Neural cell (in vitro differentiated cells): ENCODE measurements around the gene CLEC4C. TPM values are rescaled to one million over a fixed set of nuclear protein-coding genes. Genes with fewer than 3 reads are reported as not detected.
"Not testable (repeated sequence)": the region's sequence is repeated elsewhere in the genome, so short reads cannot be mapped to it uniquely, and the experiment has no call there.

Source experiments
- H2AFZ ChIP-seq: fragments of 200-600, 300-800 bp; sonication (generic), shearing (Covaris generic); 2 replicates; pipeline ENCODE4 v1.6.0; 2014; ENCODE audit warnings: low read depth, mild to moderate bottlenecking, antibody characterized with exemption, low read length, moderate library complexity
- H3F3A ChIP-seq: fragments of 200-600 bp; shearing (Covaris generic); 2 replicates; pipeline ENCODE4 v1.6.1; 2016; ENCODE audit warnings: mild to moderate bottlenecking, moderate library complexity, mixed read lengths, antibody characterized with exemption, low read length; ENCODE audit not compliant: insufficient read depth, poor library complexity, severe bottlenecking
- H3K27ac ChIP-seq: fragments of 200-600, 300-800 bp; sonication (generic), shearing (Covaris generic); 2 replicates; pipeline ENCODE4 v1.5.1; 2014; ENCODE audit warnings: mild to moderate bottlenecking, low read length, moderate library complexity
- H3K27me3 ChIP-seq: fragments of 300-800, 200-600 bp; sonication (generic), shearing (Covaris generic); 2 replicates; pipeline ENCODE4 v1.6.0; 2014; ENCODE audit warnings: mild to moderate bottlenecking, low read depth, low read length, moderate library complexity; ENCODE audit not compliant: insufficient read depth
- H3K36me3 ChIP-seq: fragments of 300-800, 200-600 bp; sonication (generic), shearing (Covaris generic); 2 replicates; pipeline ENCODE4 v1.5.1; 2014; ENCODE audit warnings: mild to moderate bottlenecking, antibody characterized with exemption, low read length, moderate library complexity; ENCODE audit not compliant: insufficient read depth
- H3K4me2 ChIP-seq: fragments of 300-800, 200-600 bp; sonication (generic), shearing (Covaris generic); 2 replicates; pipeline ENCODE4 v1.6.0; 2014; ENCODE audit warnings: mild to moderate bottlenecking, low read length
- H3K4me3 ChIP-seq: fragments of 300-800, 200-600 bp; sonication (generic), shearing (Covaris generic); 2 replicates; pipeline ENCODE4 v1.5.1; 2014; ENCODE audit warnings: mild to moderate bottlenecking, low read length, moderate library complexity
- H3K79me2 ChIP-seq: fragments of 200-600 bp; shearing (Covaris generic); replicated peaks from 2 replicates; pipeline ENCODE4 v1.6.0; 2014; ENCODE audit warnings: mild to moderate bottlenecking, low read length, moderate library complexity; ENCODE audit not compliant: insufficient read depth
- H3K9ac ChIP-seq: fragments of 300-800, 200-600 bp; sonication (generic), shearing (Covaris generic); 2 replicates; pipeline ENCODE4 v1.6.1; 2016; ENCODE audit warnings: mild to moderate bottlenecking, low read length, mixed read lengths
- H3K9me2 ChIP-seq: fragments of 200-600 bp; shearing (Covaris generic); 2 replicates; pipeline ENCODE4 v1.6.1; 2016; ENCODE audit warnings: mild to moderate bottlenecking, low read length, mixed read lengths; ENCODE audit not compliant: insufficient read depth
- H3K9me3 ChIP-seq: fragments of 200-600, 300-800 bp; sonication (generic), shearing (Covaris generic); 2 replicates; pipeline ENCODE4 v1.6.1; 2016; ENCODE audit warnings: mild to moderate bottlenecking, mixed run types, low read length, moderate library complexity, mixed read lengths
- H4K20me1 ChIP-seq: fragments of 200-600 bp; shearing (Covaris generic); 2 replicates; pipeline ENCODE4 v1.6.1; 2016; ENCODE audit warnings: mild to moderate bottlenecking, mixed run types; ENCODE audit not compliant: insufficient read depth
- EP300 ChIP-seq: fragments of 450-650 bp; conservative IDR thresholded peaks from 2 replicates; pipeline ENCODE4 v1.6.1; 2014; ENCODE audit warnings: antibody characterized with exemption, mild to moderate bottlenecking, moderate library complexity; ENCODE audit not compliant: poor library complexity, severe bottlenecking
- EZH2 ChIP-seq: fragments of 200-600, 300-800 bp; shearing (Covaris generic), sonication (generic); IDR thresholded peaks from 2 replicates; pipeline ENCODE4 v1.6.1; 2014; ENCODE audit warnings: antibody characterized with exemption, low read length, borderline replicate concordance, mild to moderate bottlenecking; ENCODE audit not compliant: insufficient read depth, poor library complexity, severe bottlenecking
- MXI1 ChIP-seq: fragments of 450-650 bp; conservative IDR thresholded peaks from 2 replicates; pipeline ENCODE4 v1.6.1; 2014; ENCODE audit warnings: antibody characterized with exemption, mild to moderate bottlenecking; ENCODE audit not compliant: poor library complexity, severe bottlenecking
- POLR2AphosphoS5 ChIP-seq: IDR thresholded peaks from 2 replicates; pipeline ENCODE4 v1.6.1; 2012
- RAD21 ChIP-seq: fragments of 450-650 bp; conservative IDR thresholded peaks from 2 replicates; pipeline ENCODE4 v1.6.1; 2014; ENCODE audit warnings: antibody characterized with exemption, mild to moderate bottlenecking, moderate library complexity
- SMC3 ChIP-seq: fragments of 450-650 bp; conservative IDR thresholded peaks from 2 replicates; pipeline ENCODE4 v1.6.1; 2014; ENCODE audit warnings: antibody characterized with exemption, mild to moderate bottlenecking, moderate library complexity; ENCODE audit not compliant: poor library complexity
- TAF1 ChIP-seq: IDR thresholded peaks from 2 replicates; pipeline ENCODE4 v1.6.1; 2012; ENCODE audit warnings: low read depth
- polyA minus RNA-seq: library from RNA; depleted of rRNA, polyadenylated mRNA; stranded (reverse); fragments of >200 nt; gene quantifications from 2 replicates; pipeline ENCODE4 v1.2.3, GENCODE V29; 2014
- polyA plus RNA-seq: library from polyadenylated mRNA; depleted of rRNA; stranded (reverse); fragments of >200 nt; gene quantifications from 2 replicates; pipeline ENCODE4 v1.2.3, GENCODE V29; 2014
- TF ChIP-seq, protein P1 (sequence below): IDR thresholded peaks from 2 replicates; pipeline ENCODE4 v1.6.1; 2012; ENCODE audit warnings: borderline replicate concordance
- TF ChIP-seq, protein P2 (sequence below): fragments of 450-650 bp; IDR thresholded peaks from 2 replicates; pipeline ENCODE4 v1.5.1; 2014; ENCODE audit warnings: antibody characterized with exemption, mild to moderate bottlenecking, moderate library complexity; ENCODE audit not compliant: poor library complexity, severe bottlenecking

Gene CLEC4C, protein sequence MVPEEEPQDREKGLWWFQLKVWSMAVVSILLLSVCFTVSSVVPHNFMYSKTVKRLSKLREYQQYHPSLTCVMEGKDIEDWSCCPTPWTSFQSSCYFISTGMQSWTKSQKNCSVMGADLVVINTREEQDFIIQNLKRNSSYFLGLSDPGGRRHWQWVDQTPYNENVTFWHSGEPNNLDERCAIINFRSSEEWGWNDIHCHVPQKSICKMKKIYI
- not detected in 2 replicates for polyA plus RNA-seq
- polyA minus RNA-seq, result not detected in 2 replicates

DNA sequence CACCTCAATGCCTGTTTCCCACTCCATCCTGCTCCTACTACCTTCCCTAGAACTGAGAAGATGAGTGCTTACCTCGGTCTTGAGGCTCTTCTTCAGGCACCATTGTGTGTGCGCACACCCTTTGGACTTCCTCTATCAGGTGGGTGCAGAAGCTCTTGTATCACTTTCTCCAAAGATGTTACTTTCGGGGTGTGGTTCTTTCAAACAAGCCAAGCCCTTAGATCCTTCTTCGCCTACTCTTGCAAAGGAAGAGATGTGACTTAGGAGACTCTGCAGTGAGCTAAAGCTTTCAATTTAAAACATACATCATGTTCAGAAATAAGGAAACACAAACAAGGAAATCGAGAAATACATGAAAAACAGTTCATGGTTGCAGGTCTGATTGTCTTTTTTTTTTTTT, at the start of gene CLEC4C:
TSS of gene CLEC4C (minus strand) at position 130 of the 400 bp plus-strand sequence. CDS start at position 103, 27 bp downstream.
- H3K9me3 ChIP-seq, result no peaks in the 10 kb centered on the region
- H3K36me3 ChIP-seq, result no peaks in the 10 kb centered on the region
- TF ChIP-seq, protein P1, sequence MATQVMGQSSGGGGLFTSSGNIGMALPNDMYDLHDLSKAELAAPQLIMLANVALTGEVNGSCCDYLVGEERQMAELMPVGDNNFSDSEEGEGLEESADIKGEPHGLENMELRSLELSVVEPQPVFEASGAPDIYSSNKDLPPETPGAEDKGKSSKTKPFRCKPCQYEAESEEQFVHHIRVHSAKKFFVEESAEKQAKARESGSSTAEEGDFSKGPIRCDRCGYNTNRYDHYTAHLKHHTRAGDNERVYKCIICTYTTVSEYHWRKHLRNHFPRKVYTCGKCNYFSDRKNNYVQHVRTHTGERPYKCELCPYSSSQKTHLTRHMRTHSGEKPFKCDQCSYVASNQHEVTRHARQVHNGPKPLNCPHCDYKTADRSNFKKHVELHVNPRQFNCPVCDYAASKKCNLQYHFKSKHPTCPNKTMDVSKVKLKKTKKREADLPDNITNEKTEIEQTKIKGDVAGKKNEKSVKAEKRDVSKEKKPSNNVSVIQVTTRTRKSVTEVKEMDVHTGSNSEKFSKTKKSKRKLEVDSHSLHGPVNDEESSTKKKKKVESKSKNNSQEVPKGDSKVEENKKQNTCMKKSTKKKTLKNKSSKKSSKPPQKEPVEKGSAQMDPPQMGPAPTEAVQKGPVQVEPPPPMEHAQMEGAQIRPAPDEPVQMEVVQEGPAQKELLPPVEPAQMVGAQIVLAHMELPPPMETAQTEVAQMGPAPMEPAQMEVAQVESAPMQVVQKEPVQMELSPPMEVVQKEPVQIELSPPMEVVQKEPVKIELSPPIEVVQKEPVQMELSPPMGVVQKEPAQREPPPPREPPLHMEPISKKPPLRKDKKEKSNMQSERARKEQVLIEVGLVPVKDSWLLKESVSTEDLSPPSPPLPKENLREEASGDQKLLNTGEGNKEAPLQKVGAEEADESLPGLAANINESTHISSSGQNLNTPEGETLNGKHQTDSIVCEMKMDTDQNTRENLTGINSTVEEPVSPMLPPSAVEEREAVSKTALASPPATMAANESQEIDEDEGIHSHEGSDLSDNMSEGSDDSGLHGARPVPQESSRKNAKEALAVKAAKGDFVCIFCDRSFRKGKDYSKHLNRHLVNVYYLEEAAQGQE, result no peak
- TF ChIP-seq TAF1, result no peak
- no peak for TF ChIP-seq POLR2AphosphoS5
- no peak for TF ChIP-seq MXI1
- TF ChIP-seq RAD21, result no peak
- no peak for TF ChIP-seq SMC3
- TF ChIP-seq, protein P2, sequence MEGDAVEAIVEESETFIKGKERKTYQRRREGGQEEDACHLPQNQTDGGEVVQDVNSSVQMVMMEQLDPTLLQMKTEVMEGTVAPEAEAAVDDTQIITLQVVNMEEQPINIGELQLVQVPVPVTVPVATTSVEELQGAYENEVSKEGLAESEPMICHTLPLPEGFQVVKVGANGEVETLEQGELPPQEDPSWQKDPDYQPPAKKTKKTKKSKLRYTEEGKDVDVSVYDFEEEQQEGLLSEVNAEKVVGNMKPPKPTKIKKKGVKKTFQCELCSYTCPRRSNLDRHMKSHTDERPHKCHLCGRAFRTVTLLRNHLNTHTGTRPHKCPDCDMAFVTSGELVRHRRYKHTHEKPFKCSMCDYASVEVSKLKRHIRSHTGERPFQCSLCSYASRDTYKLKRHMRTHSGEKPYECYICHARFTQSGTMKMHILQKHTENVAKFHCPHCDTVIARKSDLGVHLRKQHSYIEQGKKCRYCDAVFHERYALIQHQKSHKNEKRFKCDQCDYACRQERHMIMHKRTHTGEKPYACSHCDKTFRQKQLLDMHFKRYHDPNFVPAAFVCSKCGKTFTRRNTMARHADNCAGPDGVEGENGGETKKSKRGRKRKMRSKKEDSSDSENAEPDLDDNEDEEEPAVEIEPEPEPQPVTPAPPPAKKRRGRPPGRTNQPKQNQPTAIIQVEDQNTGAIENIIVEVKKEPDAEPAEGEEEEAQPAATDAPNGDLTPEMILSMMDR, result no peak
- TF ChIP-seq EP300, result no peak
- no peak for TF ChIP-seq EZH2
- H2AFZ ChIP-seq, result no peak within 1 kb of the TSS
- H3K4me2 ChIP-seq, result no peak within 1 kb of the TSS
- H3K79me2 ChIP-seq, result no peaks in the 10 kb centered on the region
- no peak within 1 kb of the TSS for H3K27ac ChIP-seq
- H3K9ac ChIP-seq, result no peak within 1 kb of the TSS
- no peak within 1 kb of the TSS for H3K4me3 ChIP-seq
- no peaks in the 10 kb centered on the region for H3K9me2 ChIP-seq
- H3K27me3 ChIP-seq, result no peaks in the 10 kb centered on the region
- no peaks in the 10 kb centered on the region for H4K20me1 ChIP-seq
- no peaks in the 10 kb centered on the region for H3F3A ChIP-seq

DNA sequence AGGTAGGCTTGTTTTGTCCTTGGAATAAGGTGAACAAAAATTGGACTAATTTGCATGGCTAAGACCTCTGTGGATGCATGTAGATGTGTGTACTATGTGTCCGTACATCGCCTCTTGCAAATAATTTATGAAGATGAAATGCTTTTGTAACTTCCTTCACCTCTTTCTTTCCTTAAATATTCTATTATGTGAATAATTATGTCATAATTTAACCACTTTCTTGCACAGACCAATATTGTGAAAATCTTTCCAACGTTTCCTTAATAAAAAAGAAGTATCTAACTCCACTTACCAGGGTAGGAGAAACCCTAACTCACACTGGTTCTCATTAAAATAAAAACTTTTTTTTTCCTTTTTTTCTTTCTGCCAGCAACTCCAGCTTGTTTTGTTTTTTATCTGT, 46.0 kb upstream of the CLEC4C start:
- Histone ChIP-seq H3K4me3 (no peak overlapping the region), H3K4me2 (no peak overlapping the region), H3F3A (no peaks in the 10 kb centered on the region), H3K27ac (no peak overlapping the region), H3K9me3 (no peaks in the 10 kb centered on the region), H3K9me2 (no peaks in the 10 kb centered on the region), H3K27me3 (no peaks in the 10 kb centered on the region), H3K9ac (no peak overlapping the region), H4K20me1 (no peaks in the 10 kb centered on the region), H3K79me2 (no peaks in the 10 kb centered on the region), H2AFZ (no peak overlapping the region), H3K36me3 (no peaks in the 10 kb centered on the region)
- TF ChIP-seq RAD21, result no peak
- TF ChIP-seq EZH2, result no peak
- no peak for TF ChIP-seq MXI1
- TF ChIP-seq, protein P1, result no peak
- TF ChIP-seq POLR2AphosphoS5, result no peak
- TF ChIP-seq EP300, result no peak
- TF ChIP-seq, protein P2, result no peak
- TF ChIP-seq TAF1, result no peak
- no peak for TF ChIP-seq SMC3

DNA sequence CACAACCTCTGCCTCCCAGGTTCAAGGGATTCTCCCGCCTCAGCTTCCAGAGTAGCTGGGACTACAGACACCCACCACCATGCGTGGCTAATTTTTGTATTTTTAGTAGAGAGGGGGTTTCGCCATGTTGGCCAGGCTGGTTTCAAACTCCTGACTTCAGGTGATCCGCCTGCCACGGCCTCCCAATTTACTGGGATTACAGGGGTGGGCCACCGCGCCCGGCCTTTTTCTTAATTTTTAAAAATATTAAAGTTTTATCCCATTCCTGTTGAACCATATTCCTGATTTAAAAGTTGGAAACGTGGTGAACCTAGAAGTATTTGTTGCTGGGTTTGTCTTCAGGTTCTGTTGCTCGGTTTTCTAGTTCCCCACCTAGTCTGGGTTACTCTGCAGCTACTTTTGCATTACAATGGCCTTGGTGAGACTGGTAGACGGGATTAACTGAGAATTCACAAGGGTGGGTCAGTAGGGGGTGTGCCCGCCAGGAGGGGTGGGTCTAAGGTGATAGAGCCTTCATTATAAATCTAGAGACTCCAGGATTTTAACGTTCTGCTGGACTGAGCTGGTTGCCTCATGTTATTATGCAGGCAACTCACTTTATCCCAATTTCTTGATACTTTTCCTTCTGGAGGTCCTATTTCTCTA, 41.8 kb upstream of the CLEC4C start, which contains the start of gene NANOG:
TSS of gene NANOG (plus strand) at position 519 of the 645 bp plus-strand sequence. CDS start 213 bp downstream, outside the sequence.
- not testable (repeated sequence) for H3K4me3 ChIP-seq, H3K79me2 ChIP-seq, H3K4me2 ChIP-seq, H3K36me3 ChIP-seq, H3K9me2 ChIP-seq, H3K27me3 ChIP-seq, H3K9me3 ChIP-seq, H3K27ac ChIP-seq, H3K9ac ChIP-seq, H4K20me1 ChIP-seq, H2AFZ ChIP-seq, H3F3A ChIP-seq
